Psoas muscle (tissue), 8 donors: ENCODE results near the gene POC1A. TPM values are rescaled to one million over a fixed set of nuclear protein-coding genes. Genes with fewer than 3 reads are reported as not detected.
"Not testable (repeated sequence)": the region's sequence is repeated elsewhere in the genome, so short reads cannot be mapped to it uniquely, and the experiment has no call there.

Experiments used
- ATAC-seq, 4 donors: fragments of 200-7000 bp; cut with Tn5 transposase; one replicate each; pipeline ENCODE4 v1.9.1; 2020; ENCODE audit warnings: moderate library complexity in 3 of 4, mild to moderate bottlenecking in 2 of 4
- DNase-seq, 2 donors: peaks; one replicate each; pipeline ENCODE4 v3.0.0-alpha.2; 2020
- H3K27ac ChIP-seq: fragments of 200-600 bp; one replicate; pipeline ENCODE4 v1.8.0; 2022
- H3K27me3 ChIP-seq, 3 donors: fragments of 200-600 bp in 1 of 3; one replicate each; pipeline versions ENCODE4 v1.6.1 to v1.8.0; 2013 to 2022; ENCODE audit warnings: low read length in 2 of 3, mild to moderate bottlenecking in 2 of 3, moderate library complexity in 1 of 3; ENCODE audit not compliant: insufficient read depth in 3 of 3
- H3K36me3 ChIP-seq, 2 donors: fragments of 200-600 bp in 1 of 2; one replicate each; pipeline versions ENCODE4 v1.6.1 to v1.8.0; 2013 to 2022; ENCODE audit warnings: low read depth in 1 of 2, mild to moderate bottlenecking in 1 of 2, moderate library complexity in 1 of 2; ENCODE audit not compliant: insufficient read depth in 1 of 2
- H3K4me1 ChIP-seq: fragments of 200-600 bp; one replicate; pipeline ENCODE4 v1.8.0; 2022
- H3K4me3 ChIP-seq: fragments of 200-600 bp; one replicate; pipeline ENCODE4 v1.8.0; 2022; ENCODE audit warnings: mild to moderate bottlenecking
- H3K9me3 ChIP-seq: fragments of 200-600 bp; one replicate; pipeline ENCODE4 v1.8.0; 2022
- WGBS, 3 donors: extraction: QIAGEN DNeasy Blood & Tissue Kit; methylation state at CpG; one replicate each; pipeline versions ENCODE4 v1.1.6 to v1.1.7; 2013; 5-methylcytosine and 5-hydroxymethylcytosine counted together
- intact Hi-C, 2 donors: fragments of 100-400 bp; cut with DNase I; formaldehyde crosslinking; loops; one replicate each; pipeline versions ENCODE4 v1.11.0 to v1.14.2; 2022
- polyA plus RNA-seq, 3 donors: library from polyadenylated mRNA; stranded (reverse); fragments of 200-250 nt; gene quantifications; one replicate each; pipeline ENCODE4 v1.2.3, GENCODE V29; 2013
- total RNA-seq, 4 donors: library from RNA; stranded (reverse); fragmentation: NEBNext Ultra II Directional in 2 of 4; extraction: Animal tissue kit (Norgen Biotek cat#: 25700) in 2 of 4; gene quantifications; one replicate each; pipeline versions ENCODE4 v1.2.1 to v1.2.4, GENCODE V29; 2021 to 2023
- TF ChIP-seq, protein P1 (sequence below): fragments of 200-600 bp; IDR thresholded peaks from one replicate; pipeline ENCODE4 v1.8.0; 2022; ENCODE audit warnings: antibody characterized with exemption
- donor health status: healthy with polysubstance abuse.
- donor health status: DM: no; HTN: no; CAD: no; lungs with moderate emphysema.
- donor health status: Bipolar disorder and iron deficiency.
- donor health status: healthy.
- donor health status: DM: yes; HTN: yes; CAD: no.
- donor health status: DM: no; HTN: no; CAD: no.
- donor health status: DM: no; HTN: no; CAD: no.
- donor health status: DM: yes; HTN: yes; CAD: no.

The POC1A gene
- total and polyA plus RNA-seq, 7 donors = 0.87 to 3.2 (median 1.7) TPM

DNA sequence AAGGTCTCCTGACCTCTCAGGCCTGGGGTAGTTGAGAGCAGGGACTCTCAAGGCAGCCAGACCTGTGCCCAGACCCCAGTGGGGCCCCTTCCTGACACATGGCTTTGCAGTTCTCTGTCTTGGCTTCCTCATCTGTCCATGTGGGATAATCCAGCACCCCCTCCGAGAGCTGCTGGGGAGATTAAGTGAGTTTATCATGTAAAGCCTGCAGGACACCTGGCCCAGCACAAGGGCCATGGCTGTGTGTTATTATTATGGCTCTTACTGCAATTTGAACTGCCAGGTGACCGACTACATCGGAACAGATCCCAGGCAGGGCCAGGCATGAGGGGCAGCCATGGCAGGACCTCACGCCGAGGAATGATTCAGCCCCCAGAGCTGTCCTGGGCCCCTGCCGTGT, 110.5 kb downstream of the POC1A start:
- no peaks in the 10 kb centered on the region for H3K27me3 ChIP-seq
- H3K4me1 ChIP-seq = peaks cover 31% of the 10 kb centered on the region
- 56 to 64% (median 60%) methylated on average over 6 of the region's 6 CpGs for WGBS, 3 donors
- ATAC-seq = no peak
- H3K4me3 ChIP-seq = no peak overlapping the region
- TF ChIP-seq, protein P1, sequence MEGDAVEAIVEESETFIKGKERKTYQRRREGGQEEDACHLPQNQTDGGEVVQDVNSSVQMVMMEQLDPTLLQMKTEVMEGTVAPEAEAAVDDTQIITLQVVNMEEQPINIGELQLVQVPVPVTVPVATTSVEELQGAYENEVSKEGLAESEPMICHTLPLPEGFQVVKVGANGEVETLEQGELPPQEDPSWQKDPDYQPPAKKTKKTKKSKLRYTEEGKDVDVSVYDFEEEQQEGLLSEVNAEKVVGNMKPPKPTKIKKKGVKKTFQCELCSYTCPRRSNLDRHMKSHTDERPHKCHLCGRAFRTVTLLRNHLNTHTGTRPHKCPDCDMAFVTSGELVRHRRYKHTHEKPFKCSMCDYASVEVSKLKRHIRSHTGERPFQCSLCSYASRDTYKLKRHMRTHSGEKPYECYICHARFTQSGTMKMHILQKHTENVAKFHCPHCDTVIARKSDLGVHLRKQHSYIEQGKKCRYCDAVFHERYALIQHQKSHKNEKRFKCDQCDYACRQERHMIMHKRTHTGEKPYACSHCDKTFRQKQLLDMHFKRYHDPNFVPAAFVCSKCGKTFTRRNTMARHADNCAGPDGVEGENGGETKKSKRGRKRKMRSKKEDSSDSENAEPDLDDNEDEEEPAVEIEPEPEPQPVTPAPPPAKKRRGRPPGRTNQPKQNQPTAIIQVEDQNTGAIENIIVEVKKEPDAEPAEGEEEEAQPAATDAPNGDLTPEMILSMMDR = no peak
- H3K27ac ChIP-seq = no peak overlapping the region
- peaks cover 0 to 4% of the 10 kb centered on the region in 2 donors for H3K36me3 ChIP-seq
- no peak for DNase-seq
- H3K9me3 ChIP-seq = no peaks in the 10 kb centered on the region
- intact Hi-C loops = loop anchor here in 1 of 2 donors (2.0 kb wide), 1 partner anchor 77 kb away; no protein-coding TSS in a partner anchor

DNA sequence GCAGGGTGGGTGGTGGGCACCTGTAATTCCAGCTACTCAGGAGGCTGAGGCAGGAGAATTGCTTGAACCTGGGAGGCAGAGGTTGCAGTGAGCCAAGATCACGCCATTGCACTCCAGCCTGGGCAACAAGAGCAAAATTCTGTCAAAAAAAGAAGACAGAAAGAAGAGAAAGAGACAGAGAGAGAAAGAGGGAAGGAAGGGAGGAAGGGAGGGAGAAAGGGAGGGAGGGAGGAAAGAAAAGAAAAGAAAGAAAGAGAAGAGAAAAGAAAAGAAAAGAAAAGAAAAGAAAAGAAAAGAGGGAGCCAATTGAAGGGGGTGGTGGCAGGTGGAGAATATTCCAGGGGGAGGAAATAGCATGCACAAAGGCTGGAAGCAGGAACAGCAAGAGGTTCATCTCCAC, 111.2 kb downstream of the POC1A start:
- ATAC-seq, DNase-seq, H3K9me3 ChIP-seq, H3K27me3 ChIP-seq, H3K36me3 ChIP-seq, H3K4me3 ChIP-seq, H3K27ac ChIP-seq: not testable (repeated sequence)
- intact Hi-C loops = loop anchor here in 1 of 2 donors (2.0 kb wide), 1 partner anchor 78 kb away; no protein-coding TSS in a partner anchor
- peaks cover 31% of the 10 kb centered on the region for H3K4me1 ChIP-seq
- WGBS, 3 donors = 93 to 100% (median 97%) methylated on average over 1 of the region's 1 CpG

DNA sequence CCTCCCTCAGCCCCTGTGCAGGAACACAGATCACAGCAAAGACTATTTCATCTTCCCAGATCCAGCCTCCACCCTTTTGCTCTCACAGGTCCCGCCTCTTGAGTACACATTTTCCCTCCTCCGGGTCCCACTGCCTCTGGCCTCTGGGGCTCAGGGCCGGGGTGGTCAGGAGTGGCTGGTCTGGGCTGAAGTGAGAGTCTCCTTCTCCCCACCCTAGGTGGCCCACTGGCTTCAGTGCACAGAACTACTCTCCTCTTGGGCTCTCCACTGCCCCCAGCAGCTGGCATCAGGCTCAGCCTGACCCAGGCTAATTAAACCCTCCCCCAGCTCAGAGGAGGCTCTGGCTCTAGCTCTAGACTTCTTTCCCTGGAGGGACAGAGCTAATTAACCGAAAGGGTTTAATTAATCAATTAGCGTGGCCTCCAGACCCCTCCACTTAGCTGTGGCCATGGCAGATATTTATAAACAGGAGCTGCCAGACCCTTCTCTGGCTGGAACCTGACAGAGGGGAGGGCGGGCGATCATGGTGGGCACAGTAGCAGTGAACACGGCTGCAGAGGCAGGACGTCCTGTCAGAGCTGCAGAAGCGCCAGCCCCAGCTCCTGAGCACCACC, 113.0 kb downstream of the POC1A start:
- no peak overlapping the region for H3K27ac ChIP-seq
- H3K9me3 ChIP-seq = no peaks in the 10 kb centered on the region
- H3K4me3 ChIP-seq = no peak overlapping the region
- intact Hi-C loops = no loop called here
- TF ChIP-seq, protein P1 = no peak
- WGBS, 3 donors = 72 to 80% (median 74%) methylated on average over 10 of the region's 10 CpGs
- no peaks in the 10 kb centered on the region for H3K27me3 ChIP-seq
- H3K36me3 ChIP-seq = no peaks in the 10 kb centered on the region
- DNase-seq = no peak
- H3K4me1 ChIP-seq = peaks cover 19% of the 10 kb centered on the region
- peak; percentile 31 to 61 (median 52) for ATAC-seq

DNA sequence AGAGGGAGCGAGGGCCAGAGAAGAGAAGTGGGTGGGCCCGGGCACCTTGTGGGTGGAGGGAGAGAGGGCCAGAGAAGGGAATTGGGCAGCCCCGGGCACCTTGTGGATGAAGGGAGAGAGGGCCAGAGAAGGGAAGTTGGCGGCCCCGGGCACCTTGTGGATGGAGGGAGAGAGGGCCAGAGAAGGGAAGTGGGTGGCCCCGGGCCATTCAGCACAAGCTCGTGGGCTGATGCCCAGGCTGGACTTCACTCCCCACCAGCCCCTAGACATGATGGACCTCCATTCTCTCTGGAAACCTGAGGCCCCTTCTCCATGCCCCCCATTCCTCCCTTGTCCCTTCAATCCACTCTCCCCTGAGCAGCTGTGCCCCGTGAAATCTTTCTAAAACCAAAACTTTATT, 113.6 kb downstream of the POC1A start:
- Histone ChIP-seq H3K4me3 (no peak overlapping the region), H3K36me3 (no peaks in the 10 kb centered on the region), H3K4me1 (peaks cover 16% of the 10 kb centered on the region), H3K27ac (no peak overlapping the region), H3K9me3 (no peaks in the 10 kb centered on the region), H3K27me3 (no peaks in the 10 kb centered on the region)
- intact Hi-C loops = no loop called here
- ATAC-seq (peak in 2 of 4 donors; percentile 1 to 6), DNase-seq (no peak)
- TF ChIP-seq, protein P1 = no peak
- 56 to 67% (median 59%) methylated on average over 3 to 8 of the region's 8 CpGs for WGBS, 3 donors

DNA sequence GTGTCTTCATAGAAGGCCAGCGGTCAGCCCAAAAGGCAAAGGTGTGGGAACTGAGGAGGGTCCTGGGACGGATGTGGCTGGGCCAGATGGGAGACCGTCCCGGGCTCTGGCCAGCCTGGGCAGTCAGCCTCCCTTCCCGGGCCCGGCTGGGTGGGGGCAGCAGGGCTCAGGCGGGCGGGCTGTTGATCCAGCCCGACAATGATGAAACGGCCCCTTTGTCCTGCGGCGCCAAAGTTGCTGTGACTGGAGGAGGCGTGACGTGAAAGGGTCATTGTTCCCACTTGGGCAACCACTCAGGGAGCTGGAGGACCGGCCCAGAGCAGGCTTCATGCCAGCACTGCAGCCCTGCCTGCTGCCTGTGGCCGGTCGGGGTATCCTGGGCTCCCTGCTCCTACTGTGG, 114.4 kb downstream of the POC1A start:
- peak overlapping the region; percentile 48 for H3K27ac ChIP-seq
- WGBS, 3 donors = 17 to 38% (median 31%) methylated on average over 17 of the region's 17 CpGs
- no peaks in the 10 kb centered on the region for H3K36me3 ChIP-seq
- TF ChIP-seq, protein P1 = no peak
- intact Hi-C loops = no loop called here
- no peaks in the 10 kb centered on the region for H3K27me3 ChIP-seq
- peak; percentile 64 to 86 for DNase-seq
- H3K9me3 ChIP-seq = no peaks in the 10 kb centered on the region
- peaks cover 16% of the 10 kb centered on the region for H3K4me1 ChIP-seq
- ATAC-seq = peak; percentile 68 to 79 (median 74)
- no peak overlapping the region for H3K4me3 ChIP-seq
